ENCODE measurements around the gene SEMA6B. TPM values are rescaled to one million over a fixed set of nuclear protein-coding genes. Genes with fewer than 3 reads are reported as not detected.

SEMA6B gene
- total and polyA plus RNA-seq, 2 of the 4 experiments (the other 2 are of a cell fraction) = 0.18 to 0.72 TPM

DNA sequence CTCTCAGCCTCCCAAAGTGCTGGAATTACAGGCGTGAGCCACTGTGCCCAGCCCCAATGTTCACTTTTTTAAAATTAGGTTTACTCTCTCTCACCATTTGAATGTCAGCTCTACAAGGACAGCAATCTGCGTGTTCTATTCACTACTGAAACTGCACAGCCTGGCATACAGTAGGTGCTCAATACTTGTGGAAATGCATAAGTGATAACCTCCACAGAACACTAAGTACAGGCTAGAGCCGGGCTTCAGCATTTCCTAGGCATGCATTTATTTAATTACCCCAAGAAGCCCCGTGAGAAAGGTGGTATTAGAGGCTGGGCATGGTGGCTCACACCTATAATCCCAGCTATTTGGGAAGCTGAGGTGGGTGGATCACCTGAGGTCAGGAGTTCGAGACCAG is 46.7 kb upstream of the SEMA6B start:
- H3K4me2 ChIP-seq (ENCODE audit: low read depth, low read length) = no peak overlapping the region
- H3K4me1 ChIP-seq (ENCODE audit: control insufficient read depth, insufficient read depth, low read length) = no peaks in the 10 kb centered on the region; the same call in 1 of the 2 replicates
- H3K4me3 ChIP-seq (ENCODE audit: insufficient read depth, low read depth, low read length) = no peak overlapping the region
- intact Hi-C loops (cut with micrococcal nuclease) (no loop called here), dilution Hi-C loops (cut with HindIII; ENCODE audit: low sequenced_read_pairs, unreplicated experiment) (no loop called here), in situ Hi-C loops (cut with MboI; ENCODE audit: low sequenced_read_pairs) (no loop called here)
- TF ChIP-seq MAFK (IDR thresholded peaks at IDR 0.05; ENCODE audit: low read depth, low read length) (no peak), NFE2L2 (IDR thresholded peaks at IDR 0.05; ENCODE audit: low read depth, low read length) (no peak), FOS (IDR thresholded peaks at IDR 0.05; ENCODE audit: low read depth, low read length) (no peak), BHLHE40 (IDR thresholded peaks at IDR 0.05; ENCODE audit: low read depth, low read length) (no peak), MXI1 (IDR thresholded peaks at IDR 0.05; ENCODE audit: borderline replicate concordance, low read depth, low read length) (no peak), MAZ (IDR thresholded peaks at IDR 0.05; ENCODE audit: borderline replicate concordance, low read depth, low read length) (no peak), RCOR1 (IDR thresholded peaks at IDR 0.05; ENCODE audit: insufficient replicate concordance, low read length) (no peak), SMC3 (IDR thresholded peaks at IDR 0.05; ENCODE audit: low read depth, low read length) (no peak), RFX5 (IDR thresholded peaks at IDR 0.05; ENCODE audit: low read depth, low read length) (no peak), CEBPB (IDR thresholded peaks at IDR 0.05; ENCODE audit: low read depth, low read length) (no peak), CHD1 (IDR thresholded peaks at IDR 0.05; ENCODE audit: low read depth, low read length) (no peak), RAD21 (IDR thresholded peaks at IDR 0.05; ENCODE audit: low read length) (no peak), POLR2A (IDR thresholded peaks at IDR 0.05; ENCODE audit: low read depth, low read length) (no peak)
- TF ChIP-seq, protein P1, sequence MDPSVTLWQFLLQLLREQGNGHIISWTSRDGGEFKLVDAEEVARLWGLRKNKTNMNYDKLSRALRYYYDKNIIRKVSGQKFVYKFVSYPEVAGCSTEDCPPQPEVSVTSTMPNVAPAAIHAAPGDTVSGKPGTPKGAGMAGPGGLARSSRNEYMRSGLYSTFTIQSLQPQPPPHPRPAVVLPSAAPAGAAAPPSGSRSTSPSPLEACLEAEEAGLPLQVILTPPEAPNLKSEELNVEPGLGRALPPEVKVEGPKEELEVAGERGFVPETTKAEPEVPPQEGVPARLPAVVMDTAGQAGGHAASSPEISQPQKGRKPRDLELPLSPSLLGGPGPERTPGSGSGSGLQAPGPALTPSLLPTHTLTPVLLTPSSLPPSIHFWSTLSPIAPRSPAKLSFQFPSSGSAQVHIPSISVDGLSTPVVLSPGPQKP (IDR thresholded peaks at IDR 0.05; ENCODE audit: borderline replicate concordance, low read depth, low read length) = no peak
- TF ChIP-seq, protein P2, sequence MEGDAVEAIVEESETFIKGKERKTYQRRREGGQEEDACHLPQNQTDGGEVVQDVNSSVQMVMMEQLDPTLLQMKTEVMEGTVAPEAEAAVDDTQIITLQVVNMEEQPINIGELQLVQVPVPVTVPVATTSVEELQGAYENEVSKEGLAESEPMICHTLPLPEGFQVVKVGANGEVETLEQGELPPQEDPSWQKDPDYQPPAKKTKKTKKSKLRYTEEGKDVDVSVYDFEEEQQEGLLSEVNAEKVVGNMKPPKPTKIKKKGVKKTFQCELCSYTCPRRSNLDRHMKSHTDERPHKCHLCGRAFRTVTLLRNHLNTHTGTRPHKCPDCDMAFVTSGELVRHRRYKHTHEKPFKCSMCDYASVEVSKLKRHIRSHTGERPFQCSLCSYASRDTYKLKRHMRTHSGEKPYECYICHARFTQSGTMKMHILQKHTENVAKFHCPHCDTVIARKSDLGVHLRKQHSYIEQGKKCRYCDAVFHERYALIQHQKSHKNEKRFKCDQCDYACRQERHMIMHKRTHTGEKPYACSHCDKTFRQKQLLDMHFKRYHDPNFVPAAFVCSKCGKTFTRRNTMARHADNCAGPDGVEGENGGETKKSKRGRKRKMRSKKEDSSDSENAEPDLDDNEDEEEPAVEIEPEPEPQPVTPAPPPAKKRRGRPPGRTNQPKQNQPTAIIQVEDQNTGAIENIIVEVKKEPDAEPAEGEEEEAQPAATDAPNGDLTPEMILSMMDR (conservative IDR thresholded peaks at IDR 0.05; ENCODE audit: low read depth, low read length) = no peak
- TF ChIP-seq, protein P3, sequence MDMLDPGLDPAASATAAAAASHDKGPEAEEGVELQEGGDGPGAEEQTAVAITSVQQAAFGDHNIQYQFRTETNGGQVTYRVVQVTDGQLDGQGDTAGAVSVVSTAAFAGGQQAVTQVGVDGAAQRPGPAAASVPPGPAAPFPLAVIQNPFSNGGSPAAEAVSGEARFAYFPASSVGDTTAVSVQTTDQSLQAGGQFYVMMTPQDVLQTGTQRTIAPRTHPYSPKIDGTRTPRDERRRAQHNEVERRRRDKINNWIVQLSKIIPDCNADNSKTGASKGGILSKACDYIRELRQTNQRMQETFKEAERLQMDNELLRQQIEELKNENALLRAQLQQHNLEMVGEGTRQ (IDR thresholded peaks at IDR 0.05; ENCODE audit: low read depth, low read length) = no peak
- peaks cover 39% of the 10 kb centered on the region for H3K27me3 ChIP-seq (ENCODE audit: control insufficient read depth, insufficient read depth, low read length)
- no peak overlapping the region for H4K8ac ChIP-seq (ENCODE audit: low read depth in 2 of 2, low read length in 2 of 2)
- ATAC-seq (ENCODE audit: low read depth) = no peak
- no peaks in the 10 kb centered on the region for H4K20me1 ChIP-seq (ENCODE audit: insufficient read depth, low read length)
- no peak overlapping the region for H3K27ac ChIP-seq (ENCODE audit: insufficient read depth, low read length)
- H3K9me1 ChIP-seq (ENCODE audit: insufficient read depth, low read length) = no peaks in the 10 kb centered on the region
- H4K91ac ChIP-seq (ENCODE audit: insufficient read depth, low read depth, low read length) = no peak overlapping the region
- H2BK5ac ChIP-seq (ENCODE audit: low read depth, low read length, poor library complexity, severe bottlenecking) = no peak overlapping the region
- no TSS peak for BruUV-seq (replicated peaks)
- no peaks in the 10 kb centered on the region for H3K9me3 ChIP-seq (ENCODE audit: control insufficient read depth, insufficient read depth, low read length)
- no peak overlapping the region for H3K14ac ChIP-seq (replicated peaks; ENCODE audit: low read depth, low read length)
- no peak overlapping the region for H2BK120ac ChIP-seq (ENCODE audit: low read depth, low read length)
- H3K4ac ChIP-seq (ENCODE audit: low read depth, low read length) = no peak overlapping the region
- no peak overlapping the region for H3K9ac ChIP-seq (ENCODE audit: low read depth, low read length)
- ChIA-PET POLR2A (ENCODE audit: unreplicated experiment) (no interaction called here), CTCF (interaction anchor here (1.5 to 1.6 kb wide), 2 partner anchors 27 to 30 kb away, joined by 3 to 4 read pairs; no protein-coding TSS in a partner anchor)
- no peak overlapping the region for H2AFZ ChIP-seq (replicated peaks; ENCODE audit: low read length, poor library complexity)
- no peaks in the 10 kb centered on the region for H3K36me3 ChIP-seq (ENCODE audit: control insufficient read depth, insufficient read depth, low read length)
- no peak overlapping the region for H2BK15ac ChIP-seq (ENCODE audit: low read depth, low read length)
- H4K5ac ChIP-seq (ENCODE audit: low read depth, low read length) = no peak overlapping the region
- no peaks in the 10 kb centered on the region for H3K79me1 ChIP-seq (ENCODE audit: low read depth in 1 of 2, low read length in 2 of 2)
- H2BK20ac ChIP-seq (ENCODE audit: low read depth, low read length) = no peak overlapping the region
- no peak overlapping the region for H3K18ac ChIP-seq (ENCODE audit: low read depth, low read length)
- H2AK5ac ChIP-seq (ENCODE audit: low read depth, low read length) = no peak overlapping the region
- no peak overlapping the region for H3K23ac ChIP-seq (ENCODE audit: low read depth, low read length)
- H3K56ac ChIP-seq (ENCODE audit: extremely low read depth, insufficient read depth, low read length) = no peak overlapping the region
- WGBS, 2 experiments (ENCODE audit: extremely low coverage in 2 of 2, insufficient read length in 1 of 2) = no CpG with 5 or more reads among the region's 5 CpGs
- no peak overlapping the region for H2AK9ac ChIP-seq (replicated peaks; ENCODE audit: low read depth, low read length, poor library complexity)
- DNase-seq = no peak
